HepG2 (cell line): ENCODE results near the gene UGP2. TPM values are rescaled to one million over a fixed set of nuclear protein-coding genes. Genes with fewer than 3 reads are reported as not detected.

ENCODE experiments used
- BCL6 ChIP-seq: IDR thresholded peaks from 2 replicates; pipeline ENCODE4 v1.6.1; 2016; ENCODE audit warnings: missing genetic modification reagents, missing compliant biosample characterization
- ELF3 ChIP-seq: IDR thresholded peaks from 2 replicates; pipeline ENCODE4 v1.6.1; 2016; ENCODE audit warnings: missing genetic modification reagents, missing compliant biosample characterization
- FOXA3 ChIP-seq: IDR thresholded peaks from 2 replicates; pipeline ENCODE4 v1.6.1; 2016; ENCODE audit warnings: missing genetic modification reagents, missing compliant biosample characterization
- HNRNPUL1 ChIP-seq: fragments of 200-400 bp; formaldehyde crosslinking; IDR thresholded peaks from 2 replicates; pipeline ENCODE4 v1.6.1; 2017; ENCODE audit warnings: low read depth, mild to moderate bottlenecking, low read length, moderate library complexity
- IKZF4 ChIP-seq: sonication (generic); formaldehyde crosslinking; IDR thresholded peaks from 2 replicates; pipeline ENCODE4 v1.5.1; 2020; ENCODE audit warnings: borderline replicate concordance, mild to moderate bottlenecking, low read depth, missing genetic modification reagents; ENCODE audit errors: not compliant biosample characterization
- MNT ChIP-seq: fragments of 450-650 bp; IDR thresholded peaks from 2 replicates; pipeline ENCODE4 v1.6.1; 2016
- NAIF1 ChIP-seq: sonication (generic); formaldehyde crosslinking; IDR thresholded peaks from 2 replicates; pipeline ENCODE4 v1.5.0; 2020; ENCODE audit warnings: mild to moderate bottlenecking, missing genetic modification reagents, borderline replicate concordance
- PAX8 ChIP-seq: sonication (generic); formaldehyde crosslinking; IDR thresholded peaks from 2 replicates; pipeline ENCODE4 v1.8.0; 2022; ENCODE audit warnings: mild to moderate bottlenecking, missing genetic modification reagents, borderline replicate concordance
- PPARG ChIP-seq: conservative IDR thresholded peaks from 2 replicates; pipeline ENCODE4 v1.6.1; 2016; ENCODE audit warnings: missing biosample characterization, missing genetic modification reagents
- SKI ChIP-seq: fragments of 450-650 bp; IDR thresholded peaks from one replicate; pipeline ENCODE4 v1.6.1; 2018; ENCODE audit warnings: mild to moderate bottlenecking; ENCODE audit not compliant: partially characterized antibody
- SOX5 ChIP-seq: IDR thresholded peaks from 2 replicates; pipeline ENCODE4 v1.6.1; 2016; ENCODE audit warnings: borderline replicate concordance
- SP4 ChIP-seq: sonication (generic); formaldehyde crosslinking; IDR thresholded peaks from 2 replicates; pipeline ENCODE4 v1.8.1; 2023; ENCODE audit warnings: mild to moderate bottlenecking, missing genetic modification reagents
- SPEN ChIP-seq: sonication (generic); formaldehyde crosslinking; IDR thresholded peaks from 2 replicates; pipeline ENCODE4 v1.5.1; 2020; ENCODE audit warnings: low read depth, mild to moderate bottlenecking, missing genetic modification reagents
- TBL1XR1 ChIP-seq: fragments of 150-350 bp; IDR thresholded peaks from 2 replicates; pipeline ENCODE4 v1.6.1; 2014; ENCODE audit warnings: borderline replicate concordance, low read length; ENCODE audit not compliant: partially characterized antibody
- TCF7L2 ChIP-seq: IDR thresholded peaks from 2 replicates; pipeline ENCODE4 v1.6.1; 2011; ENCODE audit warnings: mild to moderate bottlenecking, low read depth, low read length, moderate library complexity
- TMF1 ChIP-seq: sonication (generic); formaldehyde crosslinking; IDR thresholded peaks from 2 replicates; pipeline ENCODE4 v1.8.1; 2022; ENCODE audit warnings: low read depth, missing genetic modification reagents
- ZMYM3 ChIP-seq: sonication (generic); formaldehyde crosslinking; IDR thresholded peaks from 2 replicates; pipeline ENCODE4 v1.5.1; 2020; ENCODE audit warnings: mild to moderate bottlenecking, missing genetic modification reagents
- ZNF101 ChIP-seq: sonication (generic); formaldehyde crosslinking; IDR thresholded peaks from 2 replicates; pipeline ENCODE4 v1.4.0; 2020; ENCODE audit warnings: mild to moderate bottlenecking, low read depth, missing genetic modification reagents, borderline replicate concordance
- ZNF337 ChIP-seq: sonication (generic); formaldehyde crosslinking; IDR thresholded peaks from 2 replicates; pipeline ENCODE4 v1.5.1; 2020; ENCODE audit warnings: missing genetic modification reagents, low read depth, mild to moderate bottlenecking, borderline replicate concordance
- ZNF564 ChIP-seq: sonication (generic); formaldehyde crosslinking; IDR thresholded peaks from 2 replicates; pipeline ENCODE4 v1.8.1; 2023; ENCODE audit warnings: mild to moderate bottlenecking, missing genetic modification reagents
- ZNF790 ChIP-seq: sonication (generic); formaldehyde crosslinking; IDR thresholded peaks from 2 replicates; pipeline ENCODE4 v1.8.0; 2022; ENCODE audit warnings: missing genetic modification reagents, mild to moderate bottlenecking, borderline replicate concordance
- ZSCAN31 ChIP-seq: sonication (generic); formaldehyde crosslinking; IDR thresholded peaks from 2 replicates; pipeline ENCODE4 v1.5.0; 2020; ENCODE audit warnings: low read depth, mild to moderate bottlenecking, missing genetic modification reagents
- polyA plus RNA-seq, 8 experiments: library from polyadenylated mRNA; depleted of rRNA in 3 of 8; stranded (reverse) in 7 of 8; unstranded in 1 of 8; fragments of >200 nt; fragmentation: Illumina TruSeq in 4 of 8; extraction: Trizol in 4 of 8; gene quantifications; 2 replicates each; pipeline versions ENCODE4 v1.2.1 to v1.2.3, GENCODE V29; 2011 to 2016; ENCODE audit warnings: low read depth in 4 of 8, missing spikeins in 1 of 8, mixed read lengths in 1 of 8; ENCODE audit not compliant: insufficient read depth in 1 of 8
- total RNA-seq, 5 experiments: library from RNA; depleted of rRNA; stranded (reverse); fragments of >200 nt; fragmentation: Illumina TruSeq; extraction: Trizol; gene quantifications; 2 replicates each; pipeline ENCODE4 v1.2.3, GENCODE V29; 2016; ENCODE audit warnings: low read depth in 1 of 5
- TF ChIP-seq, protein P1 (sequence below): sonication (generic); formaldehyde crosslinking; IDR thresholded peaks from 2 replicates; pipeline ENCODE4 v1.4.0; 2020; ENCODE audit warnings: mild to moderate bottlenecking, missing genetic modification reagents, borderline replicate concordance
- TF ChIP-seq, protein P2 (sequence below): sonication (generic); IDR thresholded peaks from 2 replicates; pipeline ENCODE4 v1.6.1; 2016; ENCODE audit warnings: low read depth, borderline replicate concordance
- TF ChIP-seq, protein P3 (sequence below): sonication (generic); formaldehyde crosslinking; IDR thresholded peaks from 2 replicates; pipeline ENCODE4 v1.8.1; 2023; ENCODE audit warnings: mild to moderate bottlenecking, missing genetic modification reagents

UGP2 gene
- total and polyA plus RNA-seq, 2 of the 13 experiments (the other 11 are each of a cell fraction or from before 2014, with no cell fraction given), result 96.0 to 134 TPM

DNA sequence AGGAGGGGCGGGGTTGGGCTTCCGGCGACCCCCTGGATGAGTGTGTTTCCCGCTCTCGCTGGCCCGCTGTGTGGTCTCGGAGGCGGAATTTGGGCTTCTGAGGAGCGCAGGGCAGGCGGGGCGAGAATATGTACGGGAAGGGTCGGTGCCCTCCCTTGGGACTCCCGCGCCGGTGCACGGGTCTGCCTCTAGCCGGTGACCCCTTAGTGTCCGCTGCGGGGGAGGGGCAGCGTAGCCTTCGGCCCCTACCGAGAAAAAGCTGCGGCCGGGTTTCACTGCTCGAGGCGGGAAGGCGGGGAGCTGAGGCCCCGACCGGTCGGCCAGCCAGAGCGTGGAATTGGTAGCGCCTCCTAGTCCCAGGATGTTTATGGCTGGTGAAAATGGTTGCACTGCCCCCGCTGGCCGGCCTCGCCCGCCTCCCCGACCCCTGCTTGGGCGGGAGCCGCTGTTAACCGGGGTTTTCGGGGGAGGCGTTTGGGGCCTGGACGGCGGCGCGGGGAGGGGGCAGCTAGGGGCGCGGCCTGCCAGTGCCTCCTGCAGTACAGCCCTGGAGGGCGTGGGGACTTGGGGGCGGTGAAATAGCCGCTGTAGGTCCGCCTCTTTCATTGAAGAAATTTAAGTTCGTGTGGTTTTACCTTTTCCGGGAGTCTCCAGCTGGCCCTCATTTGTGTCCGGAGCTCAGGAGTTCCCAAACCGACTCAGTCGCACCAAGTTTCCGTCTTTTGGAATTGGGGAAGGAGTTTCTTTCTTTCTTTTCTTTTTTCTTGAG lies at the start of gene UGP2 (continued):
- TF ChIP-seq, protein P1, sequence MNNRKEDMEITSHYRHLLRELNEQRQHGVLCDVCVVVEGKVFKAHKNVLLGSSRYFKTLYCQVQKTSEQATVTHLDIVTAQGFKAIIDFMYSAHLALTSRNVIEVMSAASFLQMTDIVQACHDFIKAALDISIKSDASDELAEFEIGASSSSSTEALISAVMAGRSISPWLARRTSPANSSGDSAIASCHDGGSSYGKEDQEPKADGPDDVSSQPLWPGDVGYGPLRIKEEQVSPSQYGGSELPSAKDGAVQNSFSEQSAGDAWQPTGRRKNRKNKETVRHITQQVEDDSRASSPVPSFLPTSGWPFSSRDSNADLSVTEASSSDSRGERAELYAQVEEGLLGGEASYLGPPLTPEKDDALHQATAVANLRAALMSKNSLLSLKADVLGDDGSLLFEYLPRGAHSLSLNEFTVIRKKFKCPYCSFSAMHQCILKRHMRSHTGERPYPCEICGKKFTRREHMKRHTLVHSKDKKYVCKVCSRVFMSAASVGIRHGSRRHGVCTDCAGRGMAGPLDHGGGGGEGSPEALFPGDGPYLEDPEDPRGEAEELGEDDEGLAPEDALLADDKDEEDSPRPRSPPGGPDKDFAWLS (CRISPR knock-in tag), result 0 out of 2 replicates have a peak, but pooled peaks have one; percentile 26
- TF ChIP-seq ELF3 (peak; percentile 75), IKZF4 (CRISPR knock-in tag) (peak; percentile 51), ZNF790 (CRISPR knock-in tag) (peak; percentile 83; the same call in 1 of the 2 replicates), TCF7L2 (no peak), PPARG (CRISPR knock-in tag) (peak; percentile 45; the same call in 1 of the 2 replicates), SOX5 (peak; percentile 54; the same call in 1 of the 2 replicates), SPEN (CRISPR knock-in tag) (peak; percentile 40), TMF1 (CRISPR knock-in tag) (0 out of 2 replicates have a peak, but pooled peaks have one; percentile 53), SP4 (no peak; the same call in 1 of the 2 replicates), BCL6 (CRISPR knock-in tag) (peak; percentile 57; the same call in 1 of the 2 replicates), SKI (peak; percentile 57), ZNF564 (peak; percentile 84), ZSCAN31 (CRISPR knock-in tag) (peak; percentile 80), NAIF1 (CRISPR knock-in tag) (no peak), ZNF101 (CRISPR knock-in tag) (no peak), TBL1XR1 (peak; percentile 74), ZMYM3 (CRISPR knock-in tag) (peak; percentile 61; the same call in 1 of the 2 replicates), HNRNPUL1 (no peak), ZNF337 (CRISPR knock-in tag) (no peak; the same call in 1 of the 2 replicates), PAX8 (CRISPR knock-in tag) (peak; percentile 22; the same call in 1 of the 2 replicates), MNT (no peak; the same call in 1 of the 2 replicates), FOXA3 (CRISPR knock-in tag) (peak; percentile 39; the same call in 1 of the 2 replicates)
- TF ChIP-seq, protein P2, sequence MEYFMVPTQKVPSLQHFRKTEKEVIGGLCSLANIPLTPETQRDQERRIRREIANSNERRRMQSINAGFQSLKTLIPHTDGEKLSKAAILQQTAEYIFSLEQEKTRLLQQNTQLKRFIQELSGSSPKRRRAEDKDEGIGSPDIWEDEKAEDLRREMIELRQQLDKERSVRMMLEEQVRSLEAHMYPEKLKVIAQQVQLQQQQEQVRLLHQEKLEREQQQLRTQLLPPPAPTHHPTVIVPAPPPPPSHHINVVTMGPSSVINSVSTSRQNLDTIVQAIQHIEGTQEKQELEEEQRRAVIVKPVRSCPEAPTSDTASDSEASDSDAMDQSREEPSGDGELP, result peak; percentile 91
- TF ChIP-seq, protein P3, sequence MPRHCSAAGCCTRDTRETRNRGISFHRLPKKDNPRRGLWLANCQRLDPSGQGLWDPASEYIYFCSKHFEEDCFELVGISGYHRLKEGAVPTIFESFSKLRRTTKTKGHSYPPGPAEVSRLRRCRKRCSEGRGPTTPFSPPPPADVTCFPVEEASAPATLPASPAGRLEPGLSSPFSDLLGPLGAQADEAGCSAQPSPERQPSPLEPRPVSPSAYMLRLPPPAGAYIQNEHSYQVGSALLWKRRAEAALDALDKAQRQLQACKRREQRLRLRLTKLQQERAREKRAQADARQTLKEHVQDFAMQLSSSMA (CRISPR knock-in tag), result peak; percentile 93
